SK-N-SH (cell line): ENCODE data around the gene NYAP2. TPM values are rescaled to one million over a fixed set of nuclear protein-coding genes. Genes with fewer than 3 reads are reported as not detected.

Source experiments
- CTCF ChIA-PET: fragments of 300-600, 350-600 bp; formaldehyde crosslinking; extraction: SDS; loops from one replicate; lab custom pipeline; 2021; lab: Yijun Ruan, JAX
- POLR2A ChIA-PET: fragments of 350-600 bp; sonication (Branson Sonifier 250); formaldehyde crosslinking; extraction: SDS; loops from one replicate; lab custom pipeline; 2020; ENCODE audit warnings: antibody characterized with exemption, inconsistent platforms; lab: Yijun Ruan, JAX
- DNase-seq: peaks from one replicate; pipeline ENCODE4 v3.0.0; 2012
- H2AFZ ChIP-seq: fragments of 200-600 bp; sonication (generic); 2 replicates; pipeline ENCODE4 v1.8.1; 2016; ENCODE audit warnings: antibody characterized with exemption, mild to moderate bottlenecking, low read depth
- H3F3A ChIP-seq: fragments of 200-600 bp; sonication (generic); replicated peaks from 2 replicates; pipeline ENCODE3; 2016; ENCODE audit warnings: antibody characterized with exemption, mild to moderate bottlenecking; ENCODE audit not compliant: insufficient read depth
- H3K27ac ChIP-seq, 2 experiments: fragments of 200-500 bp in 1 of 2; fragments of 200-600 bp in 1 of 2; sonication (Bioruptor generic) in 1 of 2; sonication (generic), shearing (Covaris generic) in 1 of 2; 2 replicates each; pipeline versions ENCODE4 v1.5.1 to v1.6.1; 2014 to 2016; ENCODE audit warnings: low read depth in 2 of 2, inconsistent platforms in 1 of 2, low read length in 1 of 2, mild to moderate bottlenecking in 1 of 2, mixed read lengths in 1 of 2
- H3K27me3 ChIP-seq: fragments of 200-600 bp; sonication (generic), shearing (Covaris generic); 2 replicates; pipeline ENCODE4 v1.6.1; 2016; ENCODE audit warnings: mixed run types; ENCODE audit not compliant: insufficient read depth
- H3K36me3 ChIP-seq, 2 experiments: fragments of 200-500 bp in 1 of 2; fragments of 200-600 bp in 1 of 2; sonication (Bioruptor generic) in 1 of 2; sonication (generic) in 1 of 2; replicated peaks in 1 of 2; 2 replicates each; pipeline versions ENCODE3 to v1.5.1; 2014 to 2016; ENCODE audit warnings: low read length in 1 of 2, mild to moderate bottlenecking in 1 of 2; ENCODE audit not compliant: insufficient read depth in 2 of 2, control insufficient read depth in 1 of 2
- H3K4me1 ChIP-seq, 2 experiments: fragments of 200-500 bp in 1 of 2; fragments of 200-600 bp in 1 of 2; sonication (Bioruptor generic) in 1 of 2; sonication (generic), shearing (Covaris generic) in 1 of 2; 2 replicates each; pipeline versions ENCODE4 v1.5.1 to v1.6.1; 2014 to 2016; ENCODE audit warnings: low read depth in 1 of 2, low read length in 1 of 2, mixed run types in 1 of 2; ENCODE audit not compliant: insufficient read depth in 2 of 2, control insufficient read depth in 1 of 2
- H3K4me2 ChIP-seq: fragments of 200-600 bp; sonication (generic), shearing (Covaris generic); 2 replicates; pipeline ENCODE4 v1.6.1; 2017; ENCODE audit warnings: mixed run types
- H3K4me3 ChIP-seq, 2 experiments: fragments of 200-500 bp in 1 of 2; fragments of 200-600 bp in 1 of 2; sonication (Bioruptor generic) in 1 of 2; sonication (generic), shearing (Covaris generic) in 1 of 2; 2 replicates each; pipeline versions ENCODE4 v1.5.1 to v1.8.1; 2014 to 2016; ENCODE audit warnings: low read depth in 2 of 2, inconsistent platforms in 1 of 2, low read length in 1 of 2, mild to moderate bottlenecking in 1 of 2, mixed read lengths in 1 of 2, moderate library complexity in 1 of 2
- H3K79me2 ChIP-seq: fragments of 200-600 bp; sonication (generic); 2 replicates; pipeline ENCODE4 v1.8.1; 2017; ENCODE audit warnings: mild to moderate bottlenecking; ENCODE audit not compliant: insufficient read depth
- H3K9ac ChIP-seq: fragments of 200-600 bp; sonication (generic); 2 replicates; pipeline ENCODE4 v1.6.1; 2017; ENCODE audit warnings: mixed run types
- H3K9me2 ChIP-seq: fragments of 200-600 bp; sonication (generic); 2 replicates; pipeline ENCODE4 v1.6.1; 2017; ENCODE audit warnings: mixed run types
- H3K9me3 ChIP-seq: fragments of 200-600 bp; sonication (generic); 2 replicates; pipeline ENCODE4 v1.6.1; 2017; ENCODE audit warnings: mixed run types, mild to moderate bottlenecking, moderate library complexity
- H4K20me1 ChIP-seq: fragments of 200-600 bp; sonication (generic); 2 replicates; pipeline ENCODE4 v1.6.1; 2017; ENCODE audit warnings: mild to moderate bottlenecking, mixed run types; ENCODE audit not compliant: insufficient read depth
- CTCF ChIP-seq: fragments of 200-600 bp; sonication (generic); IDR thresholded peaks from 2 replicates; pipeline ENCODE4 v1.6.1; 2017; ENCODE audit warnings: antibody characterized with exemption, mild to moderate bottlenecking, moderate library complexity
- FOSL2 ChIP-seq: IDR thresholded peaks from 2 replicates; pipeline ENCODE4 v1.4.0; 2012; ENCODE audit warnings: low read depth, mild to moderate bottlenecking, moderate library complexity, borderline replicate concordance
- FOXJ3 ChIP-seq: sonication (generic); formaldehyde crosslinking; IDR thresholded peaks from 2 replicates; pipeline ENCODE4 v1.5.1; 2020; ENCODE audit warnings: mild to moderate bottlenecking, missing genetic modification reagents
- FOXM1 ChIP-seq: IDR thresholded peaks from 2 replicates; pipeline ENCODE4 v1.4.0; 2012; ENCODE audit warnings: low read depth, mild to moderate bottlenecking
- GABPA ChIP-seq: IDR thresholded peaks from 2 replicates; pipeline ENCODE4 v1.4.0; 2012; ENCODE audit warnings: low read depth, mild to moderate bottlenecking
- GATA2 ChIP-seq: sonication (generic); formaldehyde crosslinking; IDR thresholded peaks from 2 replicates; pipeline ENCODE4 v1.5.0; 2020; ENCODE audit warnings: mild to moderate bottlenecking, missing genetic modification reagents
- JUND ChIP-seq: IDR thresholded peaks from 2 replicates; pipeline ENCODE4 v1.4.0; 2012
- MXI1 ChIP-seq: IDR thresholded peaks from 2 replicates; pipeline ENCODE4 v1.6.1; 2012; ENCODE audit warnings: mild to moderate bottlenecking, low read depth, low read length, improper control_type of control experiment
- NFIC ChIP-seq: IDR thresholded peaks from 2 replicates; pipeline ENCODE4 v1.4.0; 2012; ENCODE audit warnings: borderline replicate concordance
- NRF1 ChIP-seq: IDR thresholded peaks from 2 replicates; pipeline ENCODE4 v1.6.1; 2012; ENCODE audit warnings: low read depth, mild to moderate bottlenecking, low read length
- PBX3 ChIP-seq: IDR thresholded peaks from 2 replicates; pipeline ENCODE4; 2012
- POLR2AphosphoS5 ChIP-seq: IDR thresholded peaks from 2 replicates; pipeline ENCODE4 v1.6.1; 2012; ENCODE audit warnings: low read depth, low read length
- RCOR1 ChIP-seq: fragments of 150-350 bp; IDR thresholded peaks from 2 replicates; pipeline ENCODE4 v1.6.1; 2017; ENCODE audit warnings: antibody characterized with exemption, low read length
- RFX5 ChIP-seq: IDR thresholded peaks from 2 replicates; pipeline ENCODE4 v1.6.1; 2012; ENCODE audit warnings: mild to moderate bottlenecking, improper control_type of control experiment, low read length
- SMC3 ChIP-seq: IDR thresholded peaks from 2 replicates; pipeline ENCODE4 v1.6.1; 2012; ENCODE audit warnings: low read depth, low read length, improper control_type of control experiment
- TEAD4 ChIP-seq: IDR thresholded peaks from 2 replicates; pipeline ENCODE4 v1.4.0; 2012; ENCODE audit warnings: mild to moderate bottlenecking, borderline replicate concordance; ENCODE audit not compliant: insufficient read depth
- YY1 ChIP-seq: IDR thresholded peaks from 2 replicates; pipeline ENCODE4 v1.4.0; 2012; ENCODE audit warnings: low read depth, mild to moderate bottlenecking
- polyA plus RNA-seq, 3 experiments: library from polyadenylated mRNA; depleted of rRNA; stranded (reverse); fragments of >200 nt; gene quantifications; 2 replicates each; pipeline ENCODE4 v1.2.3, GENCODE V29; 2012
- TF ChIP-seq, protein P1 (sequence below): fragments of 150-350 bp; IDR thresholded peaks from 2 replicates; pipeline ENCODE4 v1.6.1; 2017; ENCODE audit warnings: antibody characterized with exemption, low read length, low read depth, borderline replicate concordance
- TF ChIP-seq, protein P2 (sequence below): IDR thresholded peaks from 2 replicates; pipeline ENCODE4 v1.6.1; 2012; ENCODE audit warnings: mild to moderate bottlenecking, low read depth, low read length, moderate library complexity

Gene NYAP2
- polyA plus RNA-seq, 1 of the 3 experiments (the other 2 are of a cell fraction) = not detected

DNA sequence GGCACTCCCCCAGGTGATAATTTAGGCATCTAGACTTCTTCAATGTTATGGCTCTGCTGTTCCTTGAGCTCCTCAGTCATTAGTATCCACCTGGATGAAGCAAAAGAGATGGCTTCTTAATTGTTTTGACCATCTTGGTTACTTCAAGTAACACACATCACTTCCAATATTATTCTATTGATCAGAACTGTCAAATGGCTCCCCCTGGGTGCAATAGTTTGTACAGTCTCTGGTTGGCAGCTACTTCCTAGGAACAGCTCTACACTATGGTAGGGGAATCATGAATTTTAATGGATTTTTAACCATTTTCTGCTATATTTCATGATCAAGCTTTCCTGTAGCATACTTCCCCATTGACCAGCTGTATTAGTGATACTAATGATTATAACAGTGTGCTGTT, 157.0 kb downstream of the NYAP2 start:
- H3K4me1 ChIP-seq = no peaks in the 10 kb centered on the region; a peak in 1 of 4 replicates
- H3K4me2 ChIP-seq = no peak overlapping the region
- TF ChIP-seq, protein P1, sequence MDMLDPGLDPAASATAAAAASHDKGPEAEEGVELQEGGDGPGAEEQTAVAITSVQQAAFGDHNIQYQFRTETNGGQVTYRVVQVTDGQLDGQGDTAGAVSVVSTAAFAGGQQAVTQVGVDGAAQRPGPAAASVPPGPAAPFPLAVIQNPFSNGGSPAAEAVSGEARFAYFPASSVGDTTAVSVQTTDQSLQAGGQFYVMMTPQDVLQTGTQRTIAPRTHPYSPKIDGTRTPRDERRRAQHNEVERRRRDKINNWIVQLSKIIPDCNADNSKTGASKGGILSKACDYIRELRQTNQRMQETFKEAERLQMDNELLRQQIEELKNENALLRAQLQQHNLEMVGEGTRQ = no peak
- TF ChIP-seq RFX5 (no peak), TEAD4 (no peak), SMC3 (no peak), YY1 (no peak), FOSL2 (no peak), NRF1 (no peak), NFIC (no peak), GABPA (no peak), GATA2 (CRISPR knock-in tag) (no peak), RCOR1 (no peak), MXI1 (no peak), PBX3 (no peak), JUND (no peak), POLR2AphosphoS5 (no peak), FOXM1 (no peak), CTCF (no peak), FOXJ3 (no peak)
- TF ChIP-seq, protein P2, sequence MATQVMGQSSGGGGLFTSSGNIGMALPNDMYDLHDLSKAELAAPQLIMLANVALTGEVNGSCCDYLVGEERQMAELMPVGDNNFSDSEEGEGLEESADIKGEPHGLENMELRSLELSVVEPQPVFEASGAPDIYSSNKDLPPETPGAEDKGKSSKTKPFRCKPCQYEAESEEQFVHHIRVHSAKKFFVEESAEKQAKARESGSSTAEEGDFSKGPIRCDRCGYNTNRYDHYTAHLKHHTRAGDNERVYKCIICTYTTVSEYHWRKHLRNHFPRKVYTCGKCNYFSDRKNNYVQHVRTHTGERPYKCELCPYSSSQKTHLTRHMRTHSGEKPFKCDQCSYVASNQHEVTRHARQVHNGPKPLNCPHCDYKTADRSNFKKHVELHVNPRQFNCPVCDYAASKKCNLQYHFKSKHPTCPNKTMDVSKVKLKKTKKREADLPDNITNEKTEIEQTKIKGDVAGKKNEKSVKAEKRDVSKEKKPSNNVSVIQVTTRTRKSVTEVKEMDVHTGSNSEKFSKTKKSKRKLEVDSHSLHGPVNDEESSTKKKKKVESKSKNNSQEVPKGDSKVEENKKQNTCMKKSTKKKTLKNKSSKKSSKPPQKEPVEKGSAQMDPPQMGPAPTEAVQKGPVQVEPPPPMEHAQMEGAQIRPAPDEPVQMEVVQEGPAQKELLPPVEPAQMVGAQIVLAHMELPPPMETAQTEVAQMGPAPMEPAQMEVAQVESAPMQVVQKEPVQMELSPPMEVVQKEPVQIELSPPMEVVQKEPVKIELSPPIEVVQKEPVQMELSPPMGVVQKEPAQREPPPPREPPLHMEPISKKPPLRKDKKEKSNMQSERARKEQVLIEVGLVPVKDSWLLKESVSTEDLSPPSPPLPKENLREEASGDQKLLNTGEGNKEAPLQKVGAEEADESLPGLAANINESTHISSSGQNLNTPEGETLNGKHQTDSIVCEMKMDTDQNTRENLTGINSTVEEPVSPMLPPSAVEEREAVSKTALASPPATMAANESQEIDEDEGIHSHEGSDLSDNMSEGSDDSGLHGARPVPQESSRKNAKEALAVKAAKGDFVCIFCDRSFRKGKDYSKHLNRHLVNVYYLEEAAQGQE = no peak
- H3K27ac ChIP-seq = no peak overlapping the region
- H3K4me3 ChIP-seq = no peak overlapping the region
- POLR2A ChIA-PET = no interaction called here
- H3K27me3 ChIP-seq = no peaks in the 10 kb centered on the region
- no peaks in the 10 kb centered on the region for H3K9me2 ChIP-seq
- DNase-seq = no peak
- CTCF ChIA-PET = interaction anchor here (0.7 to 1.1 kb wide), 3 partner anchors 11 to 273 kb away, joined by 3 read pairs; no protein-coding TSS in a partner anchor
- H3F3A ChIP-seq = no peaks in the 10 kb centered on the region
- H3K36me3 ChIP-seq = no peaks in the 10 kb centered on the region
- no peak overlapping the region for H3K9ac ChIP-seq
- H3K9me3 ChIP-seq = no peaks in the 10 kb centered on the region
- no peak overlapping the region for H2AFZ ChIP-seq
- H3K79me2 ChIP-seq = no peaks in the 10 kb centered on the region
- no peaks in the 10 kb centered on the region for H4K20me1 ChIP-seq
